Stomach (tissue), 4 donors: ENCODE data around the gene ADGRG4.
"Not testable (repeated sequence)": the region's sequence is repeated elsewhere in the genome, so short reads cannot be mapped to it uniquely, and the experiment has no call there.

ENCODE experiments used
- POLR2A ChIP-seq, 4 donors: fragments of 450-650 bp; IDR thresholded peaks; one replicate each; pipeline ENCODE4 v1.6.1; 2016; ENCODE audit warnings: antibody characterized with exemption in 4 of 4, control low read depth in 2 of 4, mild to moderate bottlenecking in 1 of 4, moderate library complexity in 1 of 4
- TF ChIP-seq, protein P1 (sequence below), 7 experiments: fragments of 450-650 bp in 4 of 7; fragments of 200-600 bp in 3 of 7; sonication (generic) in 3 of 7; IDR thresholded peaks; one replicate each; pipeline ENCODE4 v1.5.1; 2016 to 2019; ENCODE audit warnings: antibody characterized with exemption in 7 of 7, control low read depth in 2 of 7, mild to moderate bottlenecking in 1 of 7

DNA sequence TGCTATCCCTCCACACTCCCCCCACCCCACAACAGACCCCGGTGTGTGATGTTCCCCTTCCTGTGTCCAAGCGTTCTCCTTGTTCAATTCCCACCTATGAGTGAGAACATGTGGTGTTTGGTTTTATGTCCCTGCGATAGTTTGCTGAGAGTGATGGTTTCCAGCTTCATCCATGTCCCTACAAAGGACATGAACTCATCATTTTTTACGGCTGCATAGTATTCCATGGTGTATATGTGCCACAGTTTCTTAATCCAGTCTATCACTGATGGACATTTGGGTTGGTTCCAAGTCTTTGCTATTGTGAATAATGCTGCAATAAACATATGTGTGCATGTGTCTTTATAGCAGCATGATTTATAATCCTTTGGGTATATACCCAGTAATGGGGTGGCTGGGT lies at the start of gene ADGRG4:
- TF ChIP-seq, protein P1, sequence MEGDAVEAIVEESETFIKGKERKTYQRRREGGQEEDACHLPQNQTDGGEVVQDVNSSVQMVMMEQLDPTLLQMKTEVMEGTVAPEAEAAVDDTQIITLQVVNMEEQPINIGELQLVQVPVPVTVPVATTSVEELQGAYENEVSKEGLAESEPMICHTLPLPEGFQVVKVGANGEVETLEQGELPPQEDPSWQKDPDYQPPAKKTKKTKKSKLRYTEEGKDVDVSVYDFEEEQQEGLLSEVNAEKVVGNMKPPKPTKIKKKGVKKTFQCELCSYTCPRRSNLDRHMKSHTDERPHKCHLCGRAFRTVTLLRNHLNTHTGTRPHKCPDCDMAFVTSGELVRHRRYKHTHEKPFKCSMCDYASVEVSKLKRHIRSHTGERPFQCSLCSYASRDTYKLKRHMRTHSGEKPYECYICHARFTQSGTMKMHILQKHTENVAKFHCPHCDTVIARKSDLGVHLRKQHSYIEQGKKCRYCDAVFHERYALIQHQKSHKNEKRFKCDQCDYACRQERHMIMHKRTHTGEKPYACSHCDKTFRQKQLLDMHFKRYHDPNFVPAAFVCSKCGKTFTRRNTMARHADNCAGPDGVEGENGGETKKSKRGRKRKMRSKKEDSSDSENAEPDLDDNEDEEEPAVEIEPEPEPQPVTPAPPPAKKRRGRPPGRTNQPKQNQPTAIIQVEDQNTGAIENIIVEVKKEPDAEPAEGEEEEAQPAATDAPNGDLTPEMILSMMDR (IDR thresholded peaks at IDR 0.05), result not testable (repeated sequence)
- TF ChIP-seq POLR2A (IDR thresholded peaks at IDR 0.05), result not testable (repeated sequence)
